Nephron (organoid): ENCODE results near the gene TAS2R1.

Experiments used
- H3K27ac Mint-ChIP-seq, 3 experiments: 2 replicates each; pipeline ENCODE4 v1.8.0; 2020; ENCODE audit warnings: mixed read lengths in 3 of 3, mild to moderate bottlenecking in 2 of 3, moderate library complexity in 1 of 3
- H3K27me3 Mint-ChIP-seq: 2 replicates; pipeline ENCODE4 v1.8.0; 2021; ENCODE audit warnings: low read depth, mild to moderate bottlenecking, moderate library complexity, mixed read lengths
- H3K36me3 Mint-ChIP-seq: 2 replicates; pipeline ENCODE4 v1.8.0; 2020; ENCODE audit warnings: low read depth, mixed read lengths
- H3K4me1 Mint-ChIP-seq: 2 replicates; pipeline ENCODE4 v1.8.0; 2020; ENCODE audit warnings: mixed read lengths
- H3K4me3 Mint-ChIP-seq, 3 experiments: 2 replicates each; pipeline ENCODE4 v1.8.0; 2020; ENCODE audit warnings: mild to moderate bottlenecking in 3 of 3, mixed read lengths in 3 of 3, moderate library complexity in 2 of 3
- H3K9me3 Mint-ChIP-seq: 2 replicates; pipeline ENCODE4 v1.8.0; 2020; ENCODE audit warnings: mixed read lengths
- CTCF ChIP-seq, 3 experiments: fragments of 200-600 bp; sonication (generic); IDR thresholded peaks; one replicate each; pipeline ENCODE4 v1.5.0; 2021; ENCODE audit warnings: antibody characterized with exemption in 3 of 3; ENCODE audit not compliant: unreplicated experiment in 3 of 3

Gene TAS2R1

GRCh38 chr5:9630251-9630650 is at the start of gene TAS2R1:
Gene TAS2R1, minus strand, starts transcription at chr5:9630351. Its CDS starts 319 bp downstream, at chr5:9630032.
- no peaks in the 10 kb centered on the region for H3K4me1 Mint-ChIP-seq
- H3K9me3 Mint-ChIP-seq: peaks cover 21% of the 10 kb centered on the region
- no peaks in the 10 kb centered on the region for H3K36me3 Mint-ChIP-seq
- H3K4me3 Mint-ChIP-seq: no peak within 1 kb of the TSS
- H3K27me3 Mint-ChIP-seq: peaks cover 6% of the 10 kb centered on the region
- H3K27ac Mint-ChIP-seq: no peak within 1 kb of the TSS
- no peak for TF ChIP-seq CTCF (IDR thresholded peaks at IDR 0.05; ENCODE audit: unreplicated experiment in 3 of 3)

GRCh38 chr5:9670371-9670770 is 40.2 kb upstream of the TAS2R1 start:
- no peaks in the 10 kb centered on the region for H3K27me3 Mint-ChIP-seq
- H3K36me3 Mint-ChIP-seq: no peaks in the 10 kb centered on the region
- H3K9me3 Mint-ChIP-seq: peaks cover 40% of the 10 kb centered on the region
- no peaks in the 10 kb centered on the region for H3K4me1 Mint-ChIP-seq
- TF ChIP-seq CTCF (IDR thresholded peaks at IDR 0.05; ENCODE audit: unreplicated experiment in 3 of 3): no peak
- no peak overlapping the region for H3K27ac Mint-ChIP-seq
- H3K4me3 Mint-ChIP-seq: no peak overlapping the region

GRCh38 chr5:9667906-9668305 is 37.8 kb upstream of the TAS2R1 start:
- Mint-ChIP-seq H3K4me3 (no peak overlapping the region), H3K36me3 (no peaks in the 10 kb centered on the region)

GRCh38 chr5:9663891-9664290 is 33.7 kb upstream of the TAS2R1 start:
- Mint-ChIP-seq H3K36me3 (no peaks in the 10 kb centered on the region), H3K27ac (no peak overlapping the region), H3K27me3 (no peaks in the 10 kb centered on the region), H3K9me3 (peaks cover 13% of the 10 kb centered on the region), H3K4me3 (no peak overlapping the region), H3K4me1 (no peaks in the 10 kb centered on the region)
- no peak for TF ChIP-seq CTCF (IDR thresholded peaks at IDR 0.05; ENCODE audit: unreplicated experiment in 3 of 3)

More at GRCh38 chr5:9667906-9668305, 37.8 kb upstream of the TAS2R1 start:
- no peaks in the 10 kb centered on the region for H3K4me1 Mint-ChIP-seq
- no peak overlapping the region for H3K27ac Mint-ChIP-seq
- H3K27me3 Mint-ChIP-seq: no peaks in the 10 kb centered on the region
- H3K9me3 Mint-ChIP-seq: peaks cover 40% of the 10 kb centered on the region
- TF ChIP-seq CTCF (IDR thresholded peaks at IDR 0.05; ENCODE audit: unreplicated experiment in 3 of 3): no peak

GRCh38 chr5:9661316-9662015 is 31.3 kb upstream of the TAS2R1 start:
- Mint-ChIP-seq H3K4me3 (no peak overlapping the region), H3K4me1 (no peaks in the 10 kb centered on the region), H3K27me3 (no peaks in the 10 kb centered on the region), H3K9me3 (no peaks in the 10 kb centered on the region), H3K36me3 (no peaks in the 10 kb centered on the region), H3K27ac (peak overlapping the region in 1 of 3 experiments; percentile 69)
- no peak for TF ChIP-seq CTCF (IDR thresholded peaks at IDR 0.05; ENCODE audit: unreplicated experiment in 3 of 3)

- H3K4me1 Mint-ChIP-seq: no peaks in the 10 kb centered on the region
- no peak overlapping the region for H3K27ac Mint-ChIP-seq
- no peaks in the 10 kb centered on the region for H3K36me3 Mint-ChIP-seq
- no peak overlapping the region for H3K4me3 Mint-ChIP-seq
- H3K27me3 Mint-ChIP-seq: no peaks in the 10 kb centered on the region
- no peaks in the 10 kb centered on the region for H3K9me3 Mint-ChIP-seq
- TF ChIP-seq CTCF (IDR thresholded peaks at IDR 0.05; ENCODE audit: unreplicated experiment in 3 of 3): no peak
Measured at GRCh38 chr5:9658706-9659105, 28.6 kb upstream of the TAS2R1 start.
